ENCODE measurements around the gene PPP1R3F.
"Not testable (repeated sequence)": the region's sequence is repeated elsewhere in the genome, so short reads cannot be mapped to it uniquely, and the experiment has no call there.

PPP1R3F gene

GRCh38 chrX:49322266-49322665 is 52.7 kb downstream of the PPP1R3F start:
- DNase-seq = not testable (repeated sequence)

DNA sequence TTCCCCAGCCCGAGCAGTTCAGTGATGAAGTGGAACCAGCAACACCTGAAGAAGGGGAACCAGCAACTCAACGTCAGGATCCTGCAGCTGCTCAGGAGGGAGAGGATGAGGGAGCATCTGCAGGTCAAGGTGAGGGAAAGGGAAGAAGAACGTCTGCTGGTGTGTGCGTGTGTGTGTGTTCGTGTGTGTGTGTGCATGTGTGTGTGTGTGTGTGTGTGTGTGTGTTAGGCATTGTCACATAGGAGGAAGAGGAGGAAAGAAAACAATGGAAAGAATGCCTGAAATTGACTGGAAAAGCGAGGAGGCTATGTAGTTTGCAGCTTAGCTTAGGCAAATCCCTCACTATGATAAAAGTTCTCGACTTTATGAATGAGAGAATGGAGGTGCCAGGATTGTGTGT is 54.1 kb downstream of the PPP1R3F start:
- not testable (repeated sequence) for DNase-seq

DNA sequence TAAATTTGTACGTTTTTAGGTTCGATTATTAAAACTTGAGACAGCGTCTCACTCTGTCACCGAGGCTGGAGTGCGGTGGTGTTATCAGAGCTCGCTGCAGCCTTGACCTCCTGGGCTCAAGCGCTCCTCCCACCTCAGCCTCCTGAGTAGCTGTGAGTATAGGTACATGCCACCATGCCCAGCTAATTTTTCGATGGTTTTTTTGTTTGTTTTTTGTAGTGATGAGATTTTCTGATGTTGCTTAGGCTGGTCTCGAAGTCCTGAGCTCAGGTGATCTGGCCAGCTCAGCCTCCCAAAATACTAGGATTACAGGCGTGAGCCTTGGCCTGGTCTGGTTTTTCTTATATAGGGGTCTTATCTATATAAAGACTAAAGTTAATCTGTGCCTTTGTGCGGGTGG is 60.8 kb downstream of the PPP1R3F start:
- DNase-seq = not testable (repeated sequence)

- not testable (repeated sequence) for DNase-seq
Measured at GRCh38 chrX:49331282-49331681, 61.7 kb downstream of the PPP1R3F start, which contains the start of gene GAGE13. GAGE13 (plus strand) TSS chrX:49331582; CDS start chrX:49332738, 1,156 bp downstream.

GRCh38 chrX:49331841-49332240 is 62.2 kb downstream of the PPP1R3F start:
- not testable (repeated sequence) for DNase-seq
